ENCODE measurements around the gene AKT1S1.

AKT1S1 gene

DNA sequence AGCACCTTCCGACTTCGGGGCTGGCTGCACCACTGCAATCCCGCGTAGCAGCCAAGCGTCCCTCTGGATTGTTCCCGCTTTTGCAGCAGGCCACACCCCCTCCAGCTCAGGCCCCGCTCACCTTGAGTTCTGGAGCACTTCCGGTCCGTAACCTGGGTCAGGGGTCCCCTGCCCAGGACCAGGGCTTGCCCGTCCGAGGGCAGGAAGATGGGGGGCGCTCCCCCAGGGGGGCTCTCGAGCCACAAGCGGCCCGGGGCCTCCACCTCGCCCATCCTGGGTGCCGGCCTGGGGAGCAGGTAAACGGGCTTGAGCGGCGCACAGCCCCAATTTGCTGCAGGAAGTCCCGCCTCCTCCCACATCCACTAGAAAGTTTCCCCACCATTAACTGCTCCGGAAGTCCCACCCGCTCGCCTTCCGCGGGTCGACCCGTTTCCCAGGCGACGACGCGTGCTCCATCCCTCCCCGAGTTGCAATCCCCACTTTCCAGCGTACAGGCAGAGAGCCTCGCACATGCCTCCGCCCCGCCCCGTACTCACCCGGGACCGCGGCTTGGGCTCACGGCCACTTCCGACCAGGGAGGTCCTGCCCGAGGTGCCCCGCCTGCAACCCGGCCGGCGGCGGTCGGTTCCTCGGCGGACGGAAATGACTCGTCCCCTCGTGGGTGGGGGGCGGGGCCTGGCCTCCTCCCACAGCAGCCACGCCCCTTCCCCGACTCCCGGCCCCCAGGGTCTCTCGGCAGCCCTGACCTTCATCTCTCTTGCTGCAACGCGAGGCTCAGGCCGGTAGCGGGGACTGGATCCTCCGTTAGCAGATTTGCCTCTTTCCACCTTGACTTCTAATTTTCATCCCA lies 10.0 kb downstream of the AKT1S1 start, which contains the start of gene PNKP:
Gene PNKP (minus strand): TSS at position 644 of the 850 bp plus-strand sequence. CDS start 372 bp downstream, at position 272.
- DNase-seq = peak; percentile 96

GRCh38 chr19:49864890-49865289 lies 12.3 kb downstream of the AKT1S1 start:
- DNase-seq = no peak

DNA sequence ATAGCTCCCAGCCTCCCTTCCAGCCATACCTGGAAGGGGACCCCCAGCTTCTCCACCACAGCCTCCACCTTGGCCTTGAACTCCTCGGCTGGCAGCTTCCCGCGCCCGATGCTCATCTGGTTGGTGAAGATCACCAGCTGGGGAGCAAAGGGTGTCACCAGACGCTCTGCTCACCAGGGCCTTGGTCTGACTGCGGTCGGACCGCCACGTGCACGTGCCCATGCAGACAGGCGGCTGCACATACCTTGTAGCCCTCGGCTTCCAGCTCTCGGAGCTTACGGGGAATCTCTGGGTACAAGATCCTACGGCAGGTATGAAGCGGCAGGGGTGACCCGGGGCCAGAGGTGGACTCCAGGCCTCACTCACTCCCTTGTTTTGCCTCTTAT lies 13.2 kb downstream of the AKT1S1 start:
- DNase-seq = no peak

- DNase-seq = peak; percentile 17
Measured at GRCh38 chr19:49863254-49863934, 13.8 kb downstream of the AKT1S1 start.

- DNase-seq = peak; percentile 43
Measured at GRCh38 chr19:49862391-49863253, 14.5 kb downstream of the AKT1S1 start.

DNA sequence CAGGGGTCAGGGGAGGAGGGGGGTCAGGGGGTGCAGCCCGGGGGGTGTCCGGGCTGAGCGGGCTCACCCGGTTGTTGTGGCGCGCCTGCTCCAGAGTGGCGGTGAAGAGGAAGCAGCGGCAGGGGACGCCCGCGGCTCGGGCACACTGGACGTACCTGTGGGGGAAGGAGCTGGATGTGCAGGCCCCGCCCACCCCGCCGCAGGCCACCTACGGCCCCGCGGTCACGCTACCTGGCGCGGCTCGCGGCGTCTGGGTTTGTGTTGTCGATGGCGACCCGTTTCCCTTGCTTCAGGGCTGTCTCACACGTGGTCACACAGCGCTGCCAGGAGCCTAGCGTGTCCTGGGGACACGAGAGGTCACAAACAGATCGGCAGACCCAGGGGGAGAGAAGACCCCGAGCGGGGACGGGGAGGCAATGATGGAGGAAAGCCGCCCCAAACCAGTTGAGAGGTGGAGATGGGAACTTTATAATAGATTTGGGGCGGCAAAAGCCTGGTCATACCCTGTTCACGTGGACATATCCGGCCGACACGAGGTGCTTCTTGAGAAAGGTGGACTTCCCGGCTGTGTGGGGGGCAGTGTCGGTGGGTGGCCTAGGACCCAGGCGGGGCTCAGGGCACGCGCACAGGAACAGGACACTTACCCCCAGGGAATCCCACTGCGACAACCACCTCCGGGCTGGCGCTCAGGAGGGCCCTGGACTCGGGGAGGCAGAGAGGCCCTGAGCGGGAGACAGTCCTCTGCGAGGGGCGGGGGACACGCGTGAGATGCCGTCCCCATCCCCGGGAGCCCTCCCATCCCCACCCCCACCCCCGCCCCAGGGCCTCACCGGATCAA lies 15.4 kb downstream of the AKT1S1 start:
- peak; percentile 29 for DNase-seq

GRCh38 chr19:49861107-49861506 lies 16.0 kb downstream of the AKT1S1 start:
- DNase-seq = peak; percentile 68

- DNase-seq = peak; percentile 31
Measured at GRCh38 chr19:49860336-49861102, 16.6 kb downstream of the AKT1S1 start.

DNA sequence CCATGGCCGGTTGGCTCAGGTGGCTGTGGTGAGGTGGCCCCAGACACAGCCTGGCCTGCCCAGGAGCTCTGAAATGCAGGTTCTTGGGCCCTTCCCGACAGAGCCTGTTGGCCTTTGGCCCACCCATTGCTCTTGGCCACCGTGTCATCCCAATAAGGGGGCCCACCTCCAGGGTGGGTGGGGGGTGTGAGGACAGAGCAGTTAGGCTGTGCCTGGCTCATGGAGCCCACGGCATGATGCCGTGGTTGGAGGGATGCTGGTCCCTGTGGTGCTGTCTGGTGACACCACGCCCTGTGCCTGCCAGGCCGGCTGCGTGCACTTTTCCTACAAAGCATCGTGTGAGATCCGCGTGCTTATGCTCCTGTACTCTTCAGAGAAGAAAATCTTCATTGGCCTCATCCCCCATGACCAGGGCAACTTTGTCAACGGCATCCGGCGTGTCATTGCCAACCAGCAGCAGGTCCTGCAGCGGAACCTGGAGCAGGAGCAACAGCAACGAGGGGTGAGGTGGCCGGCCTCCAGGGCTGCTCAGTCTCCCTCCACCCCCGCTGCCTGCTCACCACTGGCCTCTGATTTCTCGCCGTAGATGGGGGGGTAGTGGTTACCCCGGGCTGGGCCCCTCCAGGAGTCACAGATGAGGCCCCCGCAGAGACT lies 17.3 kb downstream of the AKT1S1 start:
- no peak for DNase-seq

- peak; percentile 43 for DNase-seq
Measured at GRCh38 chr19:49858088-49858985, 18.8 kb downstream of the AKT1S1 start.

GRCh38 chr19:49857838-49858087 lies 19.4 kb downstream of the AKT1S1 start:
- DNase-seq = peak; percentile 26

- DNase-seq = peak; percentile 34
Measured at GRCh38 chr19:49857061-49857837, 19.9 kb downstream of the AKT1S1 start.

- DNase-seq = no peak
Measured at GRCh38 chr19:49856574-49857021, 20.6 kb downstream of the AKT1S1 start.

GRCh38 chr19:49855676-49856573 lies 21.2 kb downstream of the AKT1S1 start:
- no peak for DNase-seq

GRCh38 chr19:49855277-49855675 lies 21.9 kb downstream of the AKT1S1 start:
- no peak for DNase-seq

DNA sequence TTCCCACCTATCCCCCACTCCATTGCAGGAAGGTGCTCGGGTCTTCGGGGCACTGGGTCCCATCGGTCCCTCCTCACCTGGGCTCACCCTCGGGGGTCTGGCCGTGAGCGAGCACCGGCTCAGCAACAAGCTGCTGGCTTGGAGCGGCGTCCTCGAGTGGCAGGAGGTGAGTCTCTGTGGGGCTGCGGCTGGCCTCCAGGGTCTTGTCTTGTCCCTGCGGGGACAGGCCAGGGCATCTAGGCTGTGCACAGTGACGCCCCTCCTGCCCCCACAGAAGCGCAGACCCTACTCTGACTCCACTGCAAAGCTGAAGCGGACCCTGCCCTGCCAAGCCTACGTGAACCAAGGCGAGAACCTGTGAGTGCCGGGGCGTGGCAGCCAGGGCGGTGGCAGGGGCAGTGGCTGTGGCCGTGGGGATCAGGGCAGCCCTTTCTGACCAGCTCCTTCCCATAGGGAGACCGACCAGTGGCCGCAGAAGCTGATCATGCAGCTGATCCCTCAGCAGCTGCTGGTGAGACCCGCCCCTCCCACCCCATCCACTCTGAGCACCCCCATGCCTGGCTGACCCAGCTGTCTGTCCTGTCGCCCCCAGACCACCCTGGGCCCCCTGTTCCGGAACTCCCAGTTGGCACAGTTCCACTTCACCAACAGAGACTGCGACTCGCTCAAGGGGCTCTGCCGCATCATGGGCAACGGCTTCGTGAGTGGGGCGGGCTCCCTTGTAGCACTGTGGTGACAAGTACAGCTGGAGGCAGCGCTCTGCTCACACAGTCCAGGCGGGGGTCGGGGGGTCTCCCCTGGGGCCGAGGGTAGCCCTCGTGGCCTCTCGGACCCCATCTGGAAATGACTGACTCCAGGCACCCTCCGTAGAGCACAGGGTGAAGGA lies 22.5 kb downstream of the AKT1S1 start:
- DNase-seq = no peak

DNA sequence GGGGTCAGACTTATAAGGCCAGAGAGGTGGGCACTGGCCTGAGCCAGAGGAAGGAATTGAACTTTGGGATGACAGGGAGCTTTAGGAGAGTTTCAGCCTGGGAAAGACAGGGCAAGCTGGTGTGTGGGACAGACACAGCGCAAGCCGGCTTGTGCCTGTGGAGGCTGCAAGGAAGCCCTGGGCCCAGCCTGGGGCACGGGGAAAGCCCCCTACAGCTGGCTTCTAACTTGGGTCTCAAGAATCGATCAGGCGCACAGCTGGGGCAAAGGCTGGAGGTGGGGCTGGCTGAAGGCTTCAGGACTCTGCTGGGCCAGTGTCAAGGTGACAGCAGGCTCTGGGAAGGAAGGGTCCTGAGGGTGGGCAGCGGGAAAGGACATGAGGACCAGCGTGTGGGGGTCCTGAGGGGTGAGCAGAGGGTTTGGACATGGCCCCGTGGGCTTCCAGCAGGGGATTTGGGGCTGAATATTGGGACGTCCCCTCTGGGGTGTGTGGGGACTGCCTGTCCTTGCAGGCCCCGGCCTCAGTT lies 23.2 kb downstream of the AKT1S1 start:
- no peak for DNase-seq
